WTC11 (cell line): ENCODE measurements around the gene ASTN1. TPM values are rescaled to one million over a fixed set of nuclear protein-coding genes. Genes with fewer than 3 reads are reported as not detected.

Experiments
- ATAC-seq: fragments of 200-7000 bp; cut with Tn5 transposase; 2 replicates; pipeline ENCODE4 v1.10.0; 2021; ENCODE audit warnings: mild to moderate bottlenecking, moderate library complexity
- CTCF ChIA-PET: fragments of 300-600 bp; sonication (Branson Sonifier 250); formaldehyde crosslinking; loops from one replicate; lab custom pipeline; 2021; ENCODE audit warnings: antibody characterized with exemption; lab: Charles Lee
- POLR2A ChIA-PET: fragments of 350-600 bp; sonication (Branson Sonifier 250); formaldehyde crosslinking; loops from one replicate; lab custom pipeline; 2021; ENCODE audit warnings: antibody characterized with exemption; lab: Charles Lee
- DNase-seq: peaks from one replicate; pipeline ENCODE4 v3.0.0; 2021; ENCODE audit warnings: low spot score
- H3K27ac Mint-ChIP-seq: 2 replicates; pipeline ENCODE4 v1.8.0; 2021; ENCODE audit warnings: mixed read lengths
- H3K27me3 Mint-ChIP-seq: 2 replicates; pipeline ENCODE4 v1.8.0; 2021; ENCODE audit warnings: low read depth, mild to moderate bottlenecking, moderate library complexity, mixed read lengths
- H3K36me3 Mint-ChIP-seq: 2 replicates; pipeline ENCODE4 v1.8.0; 2021; ENCODE audit warnings: mixed read lengths
- H3K4me1 Mint-ChIP-seq: 2 replicates; pipeline ENCODE4 v1.8.0; 2022; ENCODE audit warnings: mixed read lengths
- H3K4me3 Mint-ChIP-seq: 2 replicates; pipeline ENCODE4 v1.8.0; 2021; ENCODE audit warnings: mild to moderate bottlenecking, moderate library complexity, mixed read lengths
- H3K9me3 Mint-ChIP-seq: 2 replicates; pipeline ENCODE4 v1.8.0; 2021; ENCODE audit warnings: mixed read lengths
- ATF1 ChIP-seq: sonication (generic); formaldehyde crosslinking; IDR thresholded peaks from 2 replicates; pipeline ENCODE4 v1.8.1; 2023; ENCODE audit warnings: mild to moderate bottlenecking, moderate library complexity, missing genetic modification reagents
- JUN ChIP-seq: sonication (generic); formaldehyde crosslinking; IDR thresholded peaks from 2 replicates; pipeline ENCODE4 v1.8.0; 2023; ENCODE audit warnings: mild to moderate bottlenecking, missing genetic modification reagents
- NR1H2 ChIP-seq: sonication (generic); formaldehyde crosslinking; IDR thresholded peaks from 2 replicates; pipeline ENCODE4 v1.9.0; 2021; ENCODE audit warnings: mild to moderate bottlenecking, moderate library complexity, missing genetic modification reagents
- NR3C1 ChIP-seq: sonication (generic); formaldehyde crosslinking; conservative IDR thresholded peaks from 2 replicates; pipeline ENCODE4 v1.8.1; 2023; ENCODE audit warnings: low read depth, mild to moderate bottlenecking, missing genetic modification reagents
- SMAD4 ChIP-seq: sonication (generic); formaldehyde crosslinking; IDR thresholded peaks from 2 replicates; pipeline ENCODE4 v1.8.0; 2022; ENCODE audit warnings: mild to moderate bottlenecking, missing genetic modification reagents
- TP53 ChIP-seq: sonication (generic); formaldehyde crosslinking; IDR thresholded peaks from 2 replicates; pipeline ENCODE4 v1.8.1; 2023; ENCODE audit warnings: mild to moderate bottlenecking, missing genetic modification reagents
- ZNF121 ChIP-seq: sonication (generic); formaldehyde crosslinking; IDR thresholded peaks from 2 replicates; pipeline ENCODE4 v1.8.0; 2023; ENCODE audit warnings: missing genetic modification reagents
- ZNF232 ChIP-seq: sonication (generic); formaldehyde crosslinking; IDR thresholded peaks from 2 replicates; pipeline ENCODE4 v1.8.0; 2022; ENCODE audit warnings: mild to moderate bottlenecking, missing genetic modification reagents
- ZNF396 ChIP-seq: fragments of 250-450 bp; sonication (Bioruptor Pico); IDR thresholded peaks from 2 replicates; pipeline ENCODE4 v1.8.0; 2021; ENCODE audit warnings: mild to moderate bottlenecking, moderate library complexity, borderline replicate concordance
- ZNF423 ChIP-seq: fragments of 250-450 bp; sonication (Bioruptor Pico); IDR thresholded peaks from 2 replicates; pipeline ENCODE4 v2.1.2; 2022; ENCODE audit warnings: mild to moderate bottlenecking, moderate library complexity
- total RNA-seq: library from RNA; stranded (reverse); gene quantifications from 3 replicates; pipeline ENCODE4 v1.2.3, GENCODE V29; 2021
- TF ChIP-seq, protein P1 (sequence below): sonication (generic); formaldehyde crosslinking; IDR thresholded peaks from 2 replicates; pipeline ENCODE4 v1.8.1; 2023; ENCODE audit warnings: mild to moderate bottlenecking, missing genetic modification reagents
- TF ChIP-seq, protein P2 (sequence below): fragments of 250-450 bp; sonication (Bioruptor Pico); IDR thresholded peaks from 2 replicates; pipeline ENCODE4 v1.9.0; 2021; ENCODE audit warnings: mild to moderate bottlenecking
- TF ChIP-seq, protein P3 (sequence below): sonication (generic); formaldehyde crosslinking; IDR thresholded peaks from 2 replicates; pipeline ENCODE4 v1.8.0; 2022; ENCODE audit warnings: missing genetic modification reagents
- TF ChIP-seq, protein P4 (sequence below): fragments of 250-450 bp; sonication (Bioruptor Pico); IDR thresholded peaks from 2 replicates; pipeline ENCODE4 v1.9.0; 2021; ENCODE audit warnings: mild to moderate bottlenecking
- TF ChIP-seq, protein P5 (sequence below): sonication (generic); formaldehyde crosslinking; IDR thresholded peaks from 2 replicates; pipeline ENCODE4 v1.8.0; 2023; ENCODE audit warnings: mild to moderate bottlenecking, missing genetic modification reagents
- TF ChIP-seq, protein P6 (sequence below): sonication (generic); formaldehyde crosslinking; conservative IDR thresholded peaks from 2 replicates; pipeline ENCODE4 v1.8.1; 2023; ENCODE audit warnings: mild to moderate bottlenecking, low read depth, missing genetic modification reagents, moderate library complexity
- TF ChIP-seq, protein P7 (sequence below): sonication (generic); formaldehyde crosslinking; IDR thresholded peaks from 2 replicates; pipeline ENCODE4 v1.8.1; 2022; ENCODE audit warnings: low read depth, missing genetic modification reagents, borderline replicate concordance

ASTN1 gene
- total RNA-seq, 1 experiment from 2014 or later: 3.4 TPM

DNA sequence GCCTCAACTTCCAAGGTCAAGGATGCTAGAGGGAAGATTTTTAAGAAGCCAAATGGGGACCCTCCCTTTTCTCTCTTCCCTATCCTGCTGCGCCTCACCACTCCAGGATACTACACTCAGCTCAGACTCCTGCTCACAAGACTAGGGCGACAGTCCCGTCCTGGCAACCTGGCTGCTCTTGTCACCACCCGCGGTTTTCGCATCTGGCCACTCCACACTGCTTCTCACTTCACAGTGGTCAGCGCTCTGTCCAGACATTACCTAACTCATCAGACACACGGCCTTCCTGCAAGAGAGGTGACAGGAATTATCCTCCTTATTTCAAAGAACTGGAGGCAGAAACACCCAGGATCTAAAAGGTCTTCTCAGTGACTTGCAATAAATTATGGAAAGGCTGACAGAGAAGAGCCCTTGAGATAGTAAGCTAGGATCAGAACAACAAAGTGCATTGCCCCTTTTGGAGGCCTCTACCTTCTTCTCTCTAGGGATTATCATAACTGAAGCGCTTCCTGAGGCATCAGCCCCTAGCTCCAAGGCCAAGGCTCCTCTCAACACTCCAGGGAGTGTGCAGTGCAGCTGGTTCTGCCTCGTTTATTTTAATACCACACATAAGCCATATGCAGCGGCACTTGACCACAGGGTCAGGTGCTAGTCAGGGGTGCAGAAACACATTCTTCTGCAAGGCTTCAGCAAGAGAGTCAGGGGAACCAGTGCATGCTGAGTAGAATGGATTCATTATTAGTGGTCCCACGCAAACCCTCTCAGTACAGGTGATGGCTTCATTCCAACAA lies 41.9 kb downstream of the ASTN1 start:
- Mint-ChIP-seq H3K9me3 (no peaks in the 10 kb centered on the region), H3K36me3 (no peaks in the 10 kb centered on the region), H3K4me3 (no peak overlapping the region), H3K27ac (no peak overlapping the region), H3K27me3 (no peaks in the 10 kb centered on the region), H3K4me1 (no peaks in the 10 kb centered on the region; the same call in 1 of the 2 replicates)
- ChIA-PET CTCF (no interaction called here), POLR2A (no interaction called here)
- TF ChIP-seq, protein P1, sequence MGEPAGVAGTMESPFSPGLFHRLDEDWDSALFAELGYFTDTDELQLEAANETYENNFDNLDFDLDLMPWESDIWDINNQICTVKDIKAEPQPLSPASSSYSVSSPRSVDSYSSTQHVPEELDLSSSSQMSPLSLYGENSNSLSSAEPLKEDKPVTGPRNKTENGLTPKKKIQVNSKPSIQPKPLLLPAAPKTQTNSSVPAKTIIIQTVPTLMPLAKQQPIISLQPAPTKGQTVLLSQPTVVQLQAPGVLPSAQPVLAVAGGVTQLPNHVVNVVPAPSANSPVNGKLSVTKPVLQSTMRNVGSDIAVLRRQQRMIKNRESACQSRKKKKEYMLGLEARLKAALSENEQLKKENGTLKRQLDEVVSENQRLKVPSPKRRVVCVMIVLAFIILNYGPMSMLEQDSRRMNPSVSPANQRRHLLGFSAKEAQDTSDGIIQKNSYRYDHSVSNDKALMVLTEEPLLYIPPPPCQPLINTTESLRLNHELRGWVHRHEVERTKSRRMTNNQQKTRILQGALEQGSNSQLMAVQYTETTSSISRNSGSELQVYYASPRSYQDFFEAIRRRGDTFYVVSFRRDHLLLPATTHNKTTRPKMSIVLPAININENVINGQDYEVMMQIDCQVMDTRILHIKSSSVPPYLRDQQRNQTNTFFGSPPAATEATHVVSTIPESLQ: no peak
- TF ChIP-seq ZNF121 (CRISPR knock-in tag) (no peak), TP53 (no peak), ZNF423 (CRISPR knock-in tag) (no peak), NR3C1 (no peak), ZNF396 (no peak), SMAD4 (CRISPR knock-in tag) (no peak), ATF1 (no peak), ZNF232 (no peak)
- TF ChIP-seq, protein P2, sequence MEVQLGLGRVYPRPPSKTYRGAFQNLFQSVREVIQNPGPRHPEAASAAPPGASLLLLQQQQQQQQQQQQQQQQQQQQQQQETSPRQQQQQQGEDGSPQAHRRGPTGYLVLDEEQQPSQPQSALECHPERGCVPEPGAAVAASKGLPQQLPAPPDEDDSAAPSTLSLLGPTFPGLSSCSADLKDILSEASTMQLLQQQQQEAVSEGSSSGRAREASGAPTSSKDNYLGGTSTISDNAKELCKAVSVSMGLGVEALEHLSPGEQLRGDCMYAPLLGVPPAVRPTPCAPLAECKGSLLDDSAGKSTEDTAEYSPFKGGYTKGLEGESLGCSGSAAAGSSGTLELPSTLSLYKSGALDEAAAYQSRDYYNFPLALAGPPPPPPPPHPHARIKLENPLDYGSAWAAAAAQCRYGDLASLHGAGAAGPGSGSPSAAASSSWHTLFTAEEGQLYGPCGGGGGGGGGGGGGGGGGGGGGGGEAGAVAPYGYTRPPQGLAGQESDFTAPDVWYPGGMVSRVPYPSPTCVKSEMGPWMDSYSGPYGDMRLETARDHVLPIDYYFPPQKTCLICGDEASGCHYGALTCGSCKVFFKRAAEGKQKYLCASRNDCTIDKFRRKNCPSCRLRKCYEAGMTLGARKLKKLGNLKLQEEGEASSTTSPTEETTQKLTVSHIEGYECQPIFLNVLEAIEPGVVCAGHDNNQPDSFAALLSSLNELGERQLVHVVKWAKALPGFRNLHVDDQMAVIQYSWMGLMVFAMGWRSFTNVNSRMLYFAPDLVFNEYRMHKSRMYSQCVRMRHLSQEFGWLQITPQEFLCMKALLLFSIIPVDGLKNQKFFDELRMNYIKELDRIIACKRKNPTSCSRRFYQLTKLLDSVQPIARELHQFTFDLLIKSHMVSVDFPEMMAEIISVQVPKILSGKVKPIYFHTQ (CRISPR knock-in tag): no peak
- TF ChIP-seq, protein P3, sequence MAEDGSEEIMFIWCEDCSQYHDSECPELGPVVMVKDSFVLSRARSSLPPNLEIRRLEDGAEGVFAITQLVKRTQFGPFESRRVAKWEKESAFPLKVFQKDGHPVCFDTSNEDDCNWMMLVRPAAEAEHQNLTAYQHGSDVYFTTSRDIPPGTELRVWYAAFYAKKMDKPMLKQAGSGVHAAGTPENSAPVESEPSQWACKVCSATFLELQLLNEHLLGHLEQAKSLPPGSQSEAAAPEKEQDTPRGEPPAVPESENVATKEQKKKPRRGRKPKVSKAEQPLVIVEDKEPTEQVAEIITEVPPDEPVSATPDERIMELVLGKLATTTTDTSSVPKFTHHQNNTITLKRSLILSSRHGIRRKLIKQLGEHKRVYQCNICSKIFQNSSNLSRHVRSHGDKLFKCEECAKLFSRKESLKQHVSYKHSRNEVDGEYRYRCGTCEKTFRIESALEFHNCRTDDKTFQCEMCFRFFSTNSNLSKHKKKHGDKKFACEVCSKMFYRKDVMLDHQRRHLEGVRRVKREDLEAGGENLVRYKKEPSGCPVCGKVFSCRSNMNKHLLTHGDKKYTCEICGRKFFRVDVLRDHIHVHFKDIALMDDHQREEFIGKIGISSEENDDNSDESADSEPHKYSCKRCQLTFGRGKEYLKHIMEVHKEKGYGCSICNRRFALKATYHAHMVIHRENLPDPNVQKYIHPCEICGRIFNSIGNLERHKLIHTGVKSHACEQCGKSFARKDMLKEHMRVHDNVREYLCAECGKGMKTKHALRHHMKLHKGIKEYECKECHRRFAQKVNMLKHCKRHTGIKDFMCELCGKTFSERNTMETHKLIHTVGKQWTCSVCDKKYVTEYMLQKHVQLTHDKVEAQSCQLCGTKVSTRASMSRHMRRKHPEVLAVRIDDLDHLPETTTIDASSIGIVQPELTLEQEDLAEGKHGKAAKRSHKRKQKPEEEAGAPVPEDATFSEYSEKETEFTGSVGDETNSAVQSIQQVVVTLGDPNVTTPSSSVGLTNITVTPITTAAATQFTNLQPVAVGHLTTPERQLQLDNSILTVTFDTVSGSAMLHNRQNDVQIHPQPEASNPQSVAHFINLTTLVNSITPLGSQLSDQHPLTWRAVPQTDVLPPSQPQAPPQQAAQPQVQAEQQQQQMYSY (CRISPR knock-in tag): no peak
- ATAC-seq: no peak
- DNase-seq: no peak

DNA sequence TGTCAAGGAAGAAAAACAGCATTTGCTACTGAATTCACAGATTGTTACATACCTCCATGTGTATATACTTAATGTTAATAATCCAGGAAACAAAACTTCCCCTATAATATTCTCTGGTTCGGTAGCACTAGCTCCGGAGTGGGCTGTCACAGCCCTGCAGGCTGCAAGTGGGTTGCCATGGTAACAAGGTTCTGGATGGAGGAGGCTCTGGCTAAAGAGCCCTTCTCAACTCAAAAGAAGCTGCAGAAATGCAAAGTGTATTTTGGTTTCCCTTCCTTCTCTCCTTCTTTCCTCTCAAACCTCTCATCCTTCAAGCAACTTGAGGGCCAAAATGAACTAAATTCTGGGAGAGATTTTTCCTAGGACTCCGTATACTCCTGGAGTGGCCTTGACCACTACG lies 45.2 kb downstream of the ASTN1 start:
- POLR2A ChIA-PET: interaction anchor here (0.6 kb wide), 1 partner anchor 92 kb away, joined by 3 read pairs; no protein-coding TSS in a partner anchor
- no peak overlapping the region for H3K4me3 Mint-ChIP-seq
- no peak for DNase-seq
- no peak overlapping the region for H3K27ac Mint-ChIP-seq
- H3K4me1 Mint-ChIP-seq: no peaks in the 10 kb centered on the region; the same call in 1 of the 2 replicates
- CTCF ChIA-PET: interaction anchor here (2.0 kb wide), 1 partner anchor 62 kb away, joined by 6 read pairs; no protein-coding TSS in a partner anchor
- H3K27me3 Mint-ChIP-seq: no peaks in the 10 kb centered on the region
- no peaks in the 10 kb centered on the region for H3K9me3 Mint-ChIP-seq
- peak; percentile 34; the same call in 1 of the 2 replicates for ATAC-seq
- H3K36me3 Mint-ChIP-seq: no peaks in the 10 kb centered on the region
- TF ChIP-seq, protein P4, sequence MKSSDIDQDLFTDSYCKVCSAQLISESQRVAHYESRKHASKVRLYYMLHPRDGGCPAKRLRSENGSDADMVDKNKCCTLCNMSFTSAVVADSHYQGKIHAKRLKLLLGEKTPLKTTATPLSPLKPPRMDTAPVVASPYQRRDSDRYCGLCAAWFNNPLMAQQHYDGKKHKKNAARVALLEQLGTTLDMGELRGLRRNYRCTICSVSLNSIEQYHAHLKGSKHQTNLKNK (CRISPR knock-in tag): no peak
- TF ChIP-seq, protein P5, sequence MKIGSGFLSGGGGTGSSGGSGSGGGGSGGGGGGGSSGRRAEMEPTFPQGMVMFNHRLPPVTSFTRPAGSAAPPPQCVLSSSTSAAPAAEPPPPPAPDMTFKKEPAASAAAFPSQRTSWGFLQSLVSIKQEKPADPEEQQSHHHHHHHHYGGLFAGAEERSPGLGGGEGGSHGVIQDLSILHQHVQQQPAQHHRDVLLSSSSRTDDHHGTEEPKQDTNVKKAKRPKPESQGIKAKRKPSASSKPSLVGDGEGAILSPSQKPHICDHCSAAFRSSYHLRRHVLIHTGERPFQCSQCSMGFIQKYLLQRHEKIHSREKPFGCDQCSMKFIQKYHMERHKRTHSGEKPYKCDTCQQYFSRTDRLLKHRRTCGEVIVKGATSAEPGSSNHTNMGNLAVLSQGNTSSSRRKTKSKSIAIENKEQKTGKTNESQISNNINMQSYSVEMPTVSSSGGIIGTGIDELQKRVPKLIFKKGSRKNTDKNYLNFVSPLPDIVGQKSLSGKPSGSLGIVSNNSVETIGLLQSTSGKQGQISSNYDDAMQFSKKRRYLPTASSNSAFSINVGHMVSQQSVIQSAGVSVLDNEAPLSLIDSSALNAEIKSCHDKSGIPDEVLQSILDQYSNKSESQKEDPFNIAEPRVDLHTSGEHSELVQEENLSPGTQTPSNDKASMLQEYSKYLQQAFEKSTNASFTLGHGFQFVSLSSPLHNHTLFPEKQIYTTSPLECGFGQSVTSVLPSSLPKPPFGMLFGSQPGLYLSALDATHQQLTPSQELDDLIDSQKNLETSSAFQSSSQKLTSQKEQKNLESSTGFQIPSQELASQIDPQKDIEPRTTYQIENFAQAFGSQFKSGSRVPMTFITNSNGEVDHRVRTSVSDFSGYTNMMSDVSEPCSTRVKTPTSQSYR (CRISPR knock-in tag): no peak
- TF ChIP-seq JUN (CRISPR knock-in tag) (no peak), NR1H2 (no peak)
- TF ChIP-seq, protein P6, sequence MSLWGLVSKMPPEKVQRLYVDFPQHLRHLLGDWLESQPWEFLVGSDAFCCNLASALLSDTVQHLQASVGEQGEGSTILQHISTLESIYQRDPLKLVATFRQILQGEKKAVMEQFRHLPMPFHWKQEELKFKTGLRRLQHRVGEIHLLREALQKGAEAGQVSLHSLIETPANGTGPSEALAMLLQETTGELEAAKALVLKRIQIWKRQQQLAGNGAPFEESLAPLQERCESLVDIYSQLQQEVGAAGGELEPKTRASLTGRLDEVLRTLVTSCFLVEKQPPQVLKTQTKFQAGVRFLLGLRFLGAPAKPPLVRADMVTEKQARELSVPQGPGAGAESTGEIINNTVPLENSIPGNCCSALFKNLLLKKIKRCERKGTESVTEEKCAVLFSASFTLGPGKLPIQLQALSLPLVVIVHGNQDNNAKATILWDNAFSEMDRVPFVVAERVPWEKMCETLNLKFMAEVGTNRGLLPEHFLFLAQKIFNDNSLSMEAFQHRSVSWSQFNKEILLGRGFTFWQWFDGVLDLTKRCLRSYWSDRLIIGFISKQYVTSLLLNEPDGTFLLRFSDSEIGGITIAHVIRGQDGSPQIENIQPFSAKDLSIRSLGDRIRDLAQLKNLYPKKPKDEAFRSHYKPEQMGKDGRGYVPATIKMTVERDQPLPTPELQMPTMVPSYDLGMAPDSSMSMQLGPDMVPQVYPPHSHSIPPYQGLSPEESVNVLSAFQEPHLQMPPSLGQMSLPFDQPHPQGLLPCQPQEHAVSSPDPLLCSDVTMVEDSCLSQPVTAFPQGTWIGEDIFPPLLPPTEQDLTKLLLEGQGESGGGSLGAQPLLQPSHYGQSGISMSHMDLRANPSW (CRISPR knock-in tag): no peak
- TF ChIP-seq, protein P7, sequence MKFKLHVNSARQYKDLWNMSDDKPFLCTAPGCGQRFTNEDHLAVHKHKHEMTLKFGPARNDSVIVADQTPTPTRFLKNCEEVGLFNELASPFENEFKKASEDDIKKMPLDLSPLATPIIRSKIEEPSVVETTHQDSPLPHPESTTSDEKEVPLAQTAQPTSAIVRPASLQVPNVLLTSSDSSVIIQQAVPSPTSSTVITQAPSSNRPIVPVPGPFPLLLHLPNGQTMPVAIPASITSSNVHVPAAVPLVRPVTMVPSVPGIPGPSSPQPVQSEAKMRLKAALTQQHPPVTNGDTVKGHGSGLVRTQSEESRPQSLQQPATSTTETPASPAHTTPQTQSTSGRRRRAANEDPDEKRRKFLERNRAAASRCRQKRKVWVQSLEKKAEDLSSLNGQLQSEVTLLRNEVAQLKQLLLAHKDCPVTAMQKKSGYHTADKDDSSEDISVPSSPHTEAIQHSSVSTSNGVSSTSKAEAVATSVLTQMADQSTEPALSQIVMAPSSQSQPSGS (CRISPR knock-in tag): no peak
